ENCODE measurements around the gene STRADA. TPM values are rescaled to one million over a fixed set of nuclear protein-coding genes. Genes with fewer than 3 reads are reported as not detected.
"Not testable (repeated sequence)": the region's sequence is repeated elsewhere in the genome, so short reads cannot be mapped to it uniquely, and the experiment has no call there.

The STRADA gene
- total RNA-seq, 1 experiment from 2014 or later: 17.3 TPM

GRCh38 chr17:63722403-63722802, 19.2 kb downstream of the STRADA start:
- H3K4me1 ChIP-seq (replicated peaks): no peaks in the 10 kb centered on the region
- H3K4me3 ChIP-seq: no peak overlapping the region
- no peak overlapping the region for H3K27ac ChIP-seq
- peaks cover 38% of the 10 kb centered on the region for H3K36me3 ChIP-seq
- H3K9me3 ChIP-seq (replicated peaks): no peaks in the 10 kb centered on the region
- H3K27me3 ChIP-seq (replicated peaks): no peaks in the 10 kb centered on the region
- no peak for DNase-seq (ENCODE audit: low read depth in 1 of 2, low spot score in 2 of 2)

- H3K27ac ChIP-seq; H3K9me3 ChIP-seq (replicated peaks); H3K4me1 ChIP-seq (replicated peaks); DNase-seq (ENCODE audit: low read depth in 1 of 2, low spot score in 2 of 2); H3K27me3 ChIP-seq (replicated peaks); H3K4me3 ChIP-seq: not testable (repeated sequence)
- peaks cover 25% of the 10 kb centered on the region for H3K36me3 ChIP-seq
These were observed 21.4 kb downstream of the STRADA start for GRCh38 chr17:63720194-63720593.

- H3K27ac ChIP-seq: no peak overlapping the region
- H3K36me3 ChIP-seq: peaks cover 30% of the 10 kb centered on the region
- no peak for DNase-seq (ENCODE audit: low read depth in 1 of 2, low spot score in 2 of 2)
- H3K4me1 ChIP-seq (replicated peaks): no peaks in the 10 kb centered on the region
- no peak overlapping the region for H3K4me3 ChIP-seq
- no peaks in the 10 kb centered on the region for H3K9me3 ChIP-seq (replicated peaks)
- no peaks in the 10 kb centered on the region for H3K27me3 ChIP-seq (replicated peaks)
These were observed 22.6 kb downstream of the STRADA start for GRCh38 chr17:63718988-63719387.

GRCh38 chr17:63716426-63716825, 25.2 kb downstream of the STRADA start:
- no peaks in the 10 kb centered on the region for H3K27me3 ChIP-seq (replicated peaks)

GRCh38 chr17:63714550-63715277, 26.9 kb downstream of the STRADA start:
- Histone ChIP-seq H3K4me3 (no peak overlapping the region), H3K4me1 (replicated peaks) (no peaks in the 10 kb centered on the region), H3K27me3 (replicated peaks) (no peaks in the 10 kb centered on the region), H3K36me3 (peaks cover 49% of the 10 kb centered on the region), H3K27ac (no peak overlapping the region), H3K9me3 (replicated peaks) (no peaks in the 10 kb centered on the region)
- no peak for DNase-seq (ENCODE audit: low read depth in 1 of 2, low spot score in 2 of 2)

More at GRCh38 chr17:63716426-63716825, 25.2 kb downstream of the STRADA start:
- DNase-seq (ENCODE audit: low read depth in 1 of 2, low spot score in 2 of 2): no peak
- Histone ChIP-seq H3K4me1 (replicated peaks) (no peaks in the 10 kb centered on the region), H3K4me3 (no peak overlapping the region), H3K9me3 (replicated peaks) (no peaks in the 10 kb centered on the region), H3K27ac (no peak overlapping the region), H3K36me3 (peaks cover 37% of the 10 kb centered on the region)

GRCh38 chr17:63709110-63709509, 32.5 kb downstream of the STRADA start:
- H3K27me3 ChIP-seq (replicated peaks): no peaks in the 10 kb centered on the region
- H3K36me3 ChIP-seq: peaks cover 66% of the 10 kb centered on the region
- no peaks in the 10 kb centered on the region for H3K4me1 ChIP-seq (replicated peaks)
- no peaks in the 10 kb centered on the region for H3K9me3 ChIP-seq (replicated peaks)
- no peak overlapping the region for H3K27ac ChIP-seq
- no peak for DNase-seq (ENCODE audit: low read depth in 1 of 2, low spot score in 2 of 2)
- H3K4me3 ChIP-seq: no peak overlapping the region

GRCh38 chr17:63707151-63707550, 34.4 kb downstream of the STRADA start:
- H3K36me3 ChIP-seq: peaks cover 68% of the 10 kb centered on the region

GRCh38 chr17:63706336-63707082, 35.1 kb downstream of the STRADA start:
- Histone ChIP-seq H3K27me3 (replicated peaks) (no peaks in the 10 kb centered on the region), H3K27ac (no peak overlapping the region), H3K9me3 (replicated peaks) (no peaks in the 10 kb centered on the region), H3K4me3 (no peak overlapping the region), H3K36me3 (peaks cover 65% of the 10 kb centered on the region), H3K4me1 (replicated peaks) (no peaks in the 10 kb centered on the region)
- no peak for DNase-seq (ENCODE audit: low read depth in 1 of 2, low spot score in 2 of 2)

More at GRCh38 chr17:63707151-63707550, 34.4 kb downstream of the STRADA start:
- DNase-seq (ENCODE audit: low read depth in 1 of 2, low spot score in 2 of 2): no peak
- Histone ChIP-seq H3K27me3 (replicated peaks) (no peaks in the 10 kb centered on the region), H3K4me1 (replicated peaks) (no peaks in the 10 kb centered on the region), H3K27ac (no peak overlapping the region), H3K9me3 (replicated peaks) (no peaks in the 10 kb centered on the region), H3K4me3 (no peak overlapping the region)

GRCh38 chr17:63705657-63706056, 35.9 kb downstream of the STRADA start:
- Histone ChIP-seq H3K27me3 (replicated peaks) (no peaks in the 10 kb centered on the region), H3K27ac (no peak overlapping the region), H3K9me3 (replicated peaks) (peaks cover 4% of the 10 kb centered on the region; the same call in 1 of the 2 replicates), H3K36me3 (peaks cover 66% of the 10 kb centered on the region), H3K4me1 (replicated peaks) (peaks cover 5% of the 10 kb centered on the region), H3K4me3 (no peak overlapping the region)
- no peak for DNase-seq (ENCODE audit: low read depth in 1 of 2, low spot score in 2 of 2)

GRCh38 chr17:63704836-63705235, 36.8 kb downstream of the STRADA start:
- Histone ChIP-seq H3K27me3 (replicated peaks) (no peaks in the 10 kb centered on the region), H3K4me1 (replicated peaks) (peaks cover 11% of the 10 kb centered on the region), H3K36me3 (peaks cover 64% of the 10 kb centered on the region), H3K4me3 (no peak overlapping the region), H3K27ac (no peak overlapping the region), H3K9me3 (replicated peaks) (peaks cover 10% of the 10 kb centered on the region)
- no peak for DNase-seq (ENCODE audit: low read depth in 1 of 2, low spot score in 2 of 2)

- Histone ChIP-seq H3K36me3 (peaks cover 63% of the 10 kb centered on the region), H3K4me1 (replicated peaks) (peaks cover 13% of the 10 kb centered on the region), H3K4me3 (no peak overlapping the region), H3K27me3 (replicated peaks) (no peaks in the 10 kb centered on the region), H3K9me3 (replicated peaks) (peaks cover 10% of the 10 kb centered on the region), H3K27ac (no peak overlapping the region)
- no peak for DNase-seq (ENCODE audit: low read depth in 1 of 2, low spot score in 2 of 2)
These were observed 37.4 kb downstream of the STRADA start for GRCh38 chr17:63704259-63704576.

- peaks cover 19% of the 10 kb centered on the region for H3K4me1 ChIP-seq (replicated peaks)
- peaks cover 63% of the 10 kb centered on the region for H3K36me3 ChIP-seq
- H3K27ac ChIP-seq: no peak overlapping the region
- H3K4me3 ChIP-seq: no peak overlapping the region
- peaks cover 10% of the 10 kb centered on the region for H3K9me3 ChIP-seq (replicated peaks)
- no peak for DNase-seq (ENCODE audit: low read depth in 1 of 2, low spot score in 2 of 2)
- no peaks in the 10 kb centered on the region for H3K27me3 ChIP-seq (replicated peaks)
These were observed 37.9 kb downstream of the STRADA start for GRCh38 chr17:63703556-63704258.

- H3K27me3 ChIP-seq (replicated peaks): no peaks in the 10 kb centered on the region
These were observed 38.6 kb downstream of the STRADA start for GRCh38 chr17:63703029-63703428.

GRCh38 chr17:63702721-63703015, 38.9 kb downstream of the STRADA start:
- no peak overlapping the region for H3K27ac ChIP-seq
- no peak overlapping the region for H3K4me3 ChIP-seq
- no peaks in the 10 kb centered on the region for H3K27me3 ChIP-seq (replicated peaks)
- H3K9me3 ChIP-seq (replicated peaks): peaks cover 10% of the 10 kb centered on the region
- peaks cover 29% of the 10 kb centered on the region for H3K4me1 ChIP-seq (replicated peaks)
- H3K36me3 ChIP-seq: peaks cover 63% of the 10 kb centered on the region
- DNase-seq (ENCODE audit: low read depth in 1 of 2, low spot score in 2 of 2): no peak

More at GRCh38 chr17:63703029-63703428, 38.6 kb downstream of the STRADA start:
- peaks cover 25% of the 10 kb centered on the region for H3K4me1 ChIP-seq (replicated peaks)
- no peak overlapping the region for H3K4me3 ChIP-seq
- H3K36me3 ChIP-seq: peaks cover 61% of the 10 kb centered on the region
- no peak for DNase-seq (ENCODE audit: low read depth in 1 of 2, low spot score in 2 of 2)
- no peak overlapping the region for H3K27ac ChIP-seq
- H3K9me3 ChIP-seq (replicated peaks): peaks cover 10% of the 10 kb centered on the region
